ENCODE results near the gene NPIPA1.
"Not testable (repeated sequence)": the region's sequence is repeated elsewhere in the genome, so short reads cannot be mapped to it uniquely, and the experiment has no call there.

The NPIPA1 gene

DNA sequence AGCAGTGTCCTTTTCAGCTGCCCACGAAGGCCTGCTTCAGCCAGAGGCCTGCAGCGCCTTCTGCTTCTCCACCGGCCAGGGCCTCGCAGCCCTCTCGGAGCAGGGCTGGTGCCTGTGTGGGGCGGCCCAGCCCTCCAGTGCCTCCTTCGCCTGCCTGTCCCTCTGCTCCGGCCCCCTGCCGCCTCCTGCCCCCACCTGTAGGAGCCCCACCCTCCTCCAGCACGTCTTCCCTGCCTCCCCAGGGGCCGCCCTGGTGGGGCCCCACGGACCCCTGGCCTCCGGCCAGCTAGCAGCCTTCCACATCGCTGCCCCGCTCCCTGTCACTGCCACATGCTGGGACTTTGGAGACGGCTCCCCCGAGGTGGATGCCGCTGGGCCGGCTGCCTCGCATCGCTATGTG, 18.7 kb upstream of the NPIPA1 start:
- H3K36me3 ChIP-seq (ENCODE audit: insufficient read depth, low read length); H3K27ac ChIP-seq (ENCODE audit: low read depth, low read length); H3K27me3 ChIP-seq (ENCODE audit: insufficient read depth, low read length): not testable (repeated sequence)

DNA sequence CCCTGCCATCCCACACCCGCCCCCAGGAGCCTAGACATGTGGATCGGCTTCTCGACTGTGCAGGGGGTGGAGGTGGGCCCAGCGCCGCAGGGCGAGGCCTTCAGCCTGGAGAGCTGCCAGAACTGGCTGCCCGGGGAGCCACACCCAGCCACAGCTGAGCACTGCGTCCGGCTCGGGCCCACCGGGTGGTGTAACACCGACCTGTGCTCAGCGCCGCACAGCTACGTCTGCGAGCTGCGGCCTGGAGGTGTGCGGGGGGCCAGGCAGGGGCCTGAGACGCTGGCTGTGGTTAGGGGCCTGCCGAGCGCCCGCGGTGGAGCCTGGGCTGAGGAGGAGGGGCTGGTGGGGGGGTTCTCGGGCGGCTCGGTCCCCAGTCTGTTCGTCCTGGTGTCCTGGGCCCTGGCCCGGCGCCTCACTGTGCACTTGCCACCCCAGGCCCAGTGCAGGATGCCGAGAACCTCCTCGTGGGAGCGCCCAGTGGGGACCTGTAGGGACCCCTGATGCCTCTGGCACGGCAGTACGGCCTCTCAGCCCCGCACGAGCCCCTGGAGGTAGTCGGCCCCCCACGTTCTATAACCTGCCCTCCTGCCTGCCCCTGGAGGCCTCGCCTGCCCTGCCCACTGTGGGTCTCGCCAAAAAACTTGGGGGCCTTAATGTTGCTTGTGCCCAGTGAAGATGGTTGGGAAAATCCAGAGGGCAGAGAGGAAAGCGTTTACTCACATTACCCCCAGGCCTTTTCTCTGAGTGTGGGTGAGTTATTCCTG, 17.2 kb upstream of the NPIPA1 start:
- H3K4me1 ChIP-seq (ENCODE audit: insufficient read depth, low read length); H3K27me3 ChIP-seq (ENCODE audit: insufficient read depth, low read length); H3K4me3 ChIP-seq (ENCODE audit: low read length); H3K27ac ChIP-seq (ENCODE audit: low read depth, low read length); H3K9ac ChIP-seq (ENCODE audit: low read depth, low read length); H3K36me3 ChIP-seq (ENCODE audit: insufficient read depth, low read length); H3K9me3 ChIP-seq (ENCODE audit: insufficient read depth, low read depth, low read length): not testable (repeated sequence)
- 93% methylated on average over 25 of the region's 41 CpGs for WGBS

More for the DNA sequence above, 18.7 kb upstream of the NPIPA1 start:
- H3K9ac ChIP-seq (ENCODE audit: low read depth, low read length); H3K9me3 ChIP-seq (ENCODE audit: insufficient read depth, low read depth, low read length); H3K4me3 ChIP-seq (ENCODE audit: low read length); H3K4me1 ChIP-seq (ENCODE audit: insufficient read depth, low read length): not testable (repeated sequence)
- WGBS: 83% methylated on average over 8 of the region's 21 CpGs

DNA sequence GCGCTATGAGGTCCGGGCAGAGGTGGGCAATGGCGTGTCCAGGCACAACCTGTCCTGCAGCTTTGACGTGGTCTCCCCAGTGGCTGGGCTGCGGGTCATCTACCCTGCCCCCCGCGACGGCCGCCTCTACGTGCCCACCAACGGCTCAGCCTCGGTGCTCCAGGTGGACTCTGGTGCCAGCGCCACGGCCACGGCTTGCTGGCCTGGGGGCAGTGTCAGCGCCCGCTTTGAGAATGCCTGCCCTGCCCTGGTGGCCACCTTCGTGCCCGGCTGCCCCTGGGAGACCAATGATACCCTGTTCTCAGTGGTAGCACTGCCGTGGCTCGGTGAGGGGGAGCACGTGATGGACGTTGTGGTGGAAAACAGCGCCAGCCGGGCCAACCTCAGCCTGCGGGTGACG, 15.0 kb upstream of the NPIPA1 start:
- not testable (repeated sequence) for H3K27ac ChIP-seq (ENCODE audit: low read depth, low read length); H3K4me3 ChIP-seq (ENCODE audit: low read length); H3K27me3 ChIP-seq (ENCODE audit: insufficient read depth, low read length); H3K36me3 ChIP-seq (ENCODE audit: insufficient read depth, low read length); H3K4me1 ChIP-seq (ENCODE audit: insufficient read depth, low read length); H3K9ac ChIP-seq (ENCODE audit: low read depth, low read length); H3K9me3 ChIP-seq (ENCODE audit: insufficient read depth, low read depth, low read length)
- 97% methylated on average over 12 of the region's 27 CpGs for WGBS

DNA sequence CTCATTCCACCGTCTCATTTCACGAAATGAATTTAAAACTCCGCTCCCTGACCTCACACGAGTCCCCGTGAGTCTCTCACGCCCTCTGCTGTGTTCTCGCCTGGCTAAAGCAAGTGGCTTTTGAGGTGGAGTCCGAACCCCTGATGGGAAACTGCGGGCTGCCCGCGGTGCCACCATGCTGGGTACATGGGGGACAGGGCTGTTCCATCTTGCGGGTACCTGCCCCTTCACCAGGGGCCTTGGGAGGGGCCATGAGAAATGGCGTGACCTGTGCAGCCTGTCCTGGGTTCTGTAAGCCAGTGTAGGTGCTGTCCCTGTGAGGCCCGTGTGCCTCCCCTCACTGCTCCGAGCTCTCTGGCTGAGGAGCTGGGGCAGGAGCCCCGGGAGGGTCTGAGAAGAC, 14.3 kb upstream of the NPIPA1 start:
- 94% methylated on average over 7 of the region's 16 CpGs for WGBS

DNA sequence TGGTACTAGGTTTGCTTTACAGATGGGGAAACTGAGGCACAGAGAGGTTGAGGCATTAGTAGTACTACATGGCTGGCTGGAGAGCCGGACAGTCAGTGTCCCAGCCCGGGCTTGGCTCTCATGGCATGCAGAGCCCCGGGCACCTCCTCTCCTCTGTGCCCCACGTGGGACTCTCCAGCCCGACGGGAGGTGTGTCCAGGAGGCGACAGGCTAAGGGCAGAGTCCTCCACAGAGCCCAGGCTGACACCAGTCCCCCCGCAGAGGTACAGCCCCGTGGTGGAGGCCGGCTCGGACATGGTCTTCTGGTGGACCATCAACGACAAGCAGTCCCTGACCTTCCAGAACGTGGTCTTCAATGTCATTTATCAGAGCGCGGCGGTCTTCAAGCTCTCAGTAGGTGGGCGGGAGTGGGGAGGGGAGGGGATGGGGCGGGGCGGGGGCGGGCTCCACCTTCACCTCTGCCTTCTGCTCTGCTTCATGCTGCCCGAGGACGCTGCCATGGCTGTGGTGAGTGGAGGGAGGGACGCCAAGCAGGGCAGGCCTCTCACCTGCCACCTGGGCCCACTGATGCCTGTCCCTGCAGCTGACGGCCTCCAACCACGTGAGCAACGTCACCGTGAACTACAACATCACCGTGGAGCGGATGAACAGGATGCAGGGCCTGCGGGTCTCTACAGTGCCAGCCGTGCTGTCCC, 13.7 kb upstream of the NPIPA1 start:
- not testable (repeated sequence) for H3K27ac ChIP-seq (ENCODE audit: low read depth, low read length); H3K4me1 ChIP-seq (ENCODE audit: insufficient read depth, low read length); H3K9me3 ChIP-seq (ENCODE audit: insufficient read depth, low read depth, low read length); H3K9ac ChIP-seq (ENCODE audit: low read depth, low read length); H3K4me3 ChIP-seq (ENCODE audit: low read length); H3K36me3 ChIP-seq (ENCODE audit: insufficient read depth, low read length); H3K27me3 ChIP-seq (ENCODE audit: insufficient read depth, low read length)
- 64% methylated on average over 6 of the region's 31 CpGs for WGBS

More for the DNA sequence above, 14.3 kb upstream of the NPIPA1 start:
- not testable (repeated sequence) for H3K27ac ChIP-seq (ENCODE audit: low read depth, low read length); H3K36me3 ChIP-seq (ENCODE audit: insufficient read depth, low read length); H3K9me3 ChIP-seq (ENCODE audit: insufficient read depth, low read depth, low read length); H3K4me3 ChIP-seq (ENCODE audit: low read length); H3K9ac ChIP-seq (ENCODE audit: low read depth, low read length); H3K4me1 ChIP-seq (ENCODE audit: insufficient read depth, low read length); H3K27me3 ChIP-seq (ENCODE audit: insufficient read depth, low read length)

DNA sequence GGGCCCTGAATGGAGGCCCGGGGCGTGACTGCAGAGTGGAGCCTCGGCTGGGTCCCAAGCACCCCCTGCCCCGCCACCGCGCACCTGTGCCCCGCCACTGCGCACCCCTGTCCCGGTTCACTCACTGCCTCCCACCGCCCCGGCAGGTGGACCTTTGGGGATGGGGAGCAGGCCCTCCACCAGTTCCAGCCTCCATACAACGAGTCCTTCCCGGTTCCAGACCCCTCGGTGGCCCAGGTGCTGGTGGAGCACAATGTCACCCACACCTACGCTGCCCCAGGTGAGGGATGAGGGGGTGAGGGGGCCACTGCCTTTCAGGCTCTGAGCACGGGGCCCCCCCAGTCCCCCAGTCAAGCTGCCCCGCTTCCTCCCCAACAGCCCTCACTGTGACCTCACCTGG, 12.9 kb upstream of the NPIPA1 start:
- not testable (repeated sequence) for H3K4me3 ChIP-seq (ENCODE audit: low read length); H3K4me1 ChIP-seq (ENCODE audit: insufficient read depth, low read length); H3K27me3 ChIP-seq (ENCODE audit: insufficient read depth, low read length); H3K9ac ChIP-seq (ENCODE audit: low read depth, low read length); H3K27ac ChIP-seq (ENCODE audit: low read depth, low read length); H3K9me3 ChIP-seq (ENCODE audit: insufficient read depth, low read depth, low read length); H3K36me3 ChIP-seq (ENCODE audit: insufficient read depth, low read length)
- WGBS: no CpG with 5 or more reads among the region's 17 CpGs

DNA sequence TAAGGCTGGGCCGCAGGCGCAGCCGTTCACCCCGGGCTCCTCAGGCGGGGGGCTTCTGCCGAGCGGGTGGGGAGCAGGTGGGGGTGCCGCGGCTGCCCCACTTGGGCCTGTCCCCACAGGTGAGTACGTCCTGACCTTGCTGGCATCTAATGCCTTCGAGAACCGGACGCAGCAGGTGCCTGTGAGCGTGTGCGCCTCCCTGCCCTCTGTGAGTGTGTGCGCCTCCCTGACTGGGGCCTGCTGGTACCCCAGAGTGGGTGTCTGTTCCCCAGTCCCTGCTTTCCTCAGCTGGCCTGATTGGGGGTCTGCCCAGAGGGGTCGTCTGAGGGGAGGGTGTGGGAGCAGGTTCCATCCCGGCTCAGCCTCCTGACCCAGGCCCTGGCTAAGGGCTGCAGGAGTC, 12.3 kb upstream of the NPIPA1 start:
- WGBS: 97% methylated on average over 7 of the region's 18 CpGs
- H3K9ac ChIP-seq (ENCODE audit: low read depth, low read length): not testable (repeated sequence)

DNA sequence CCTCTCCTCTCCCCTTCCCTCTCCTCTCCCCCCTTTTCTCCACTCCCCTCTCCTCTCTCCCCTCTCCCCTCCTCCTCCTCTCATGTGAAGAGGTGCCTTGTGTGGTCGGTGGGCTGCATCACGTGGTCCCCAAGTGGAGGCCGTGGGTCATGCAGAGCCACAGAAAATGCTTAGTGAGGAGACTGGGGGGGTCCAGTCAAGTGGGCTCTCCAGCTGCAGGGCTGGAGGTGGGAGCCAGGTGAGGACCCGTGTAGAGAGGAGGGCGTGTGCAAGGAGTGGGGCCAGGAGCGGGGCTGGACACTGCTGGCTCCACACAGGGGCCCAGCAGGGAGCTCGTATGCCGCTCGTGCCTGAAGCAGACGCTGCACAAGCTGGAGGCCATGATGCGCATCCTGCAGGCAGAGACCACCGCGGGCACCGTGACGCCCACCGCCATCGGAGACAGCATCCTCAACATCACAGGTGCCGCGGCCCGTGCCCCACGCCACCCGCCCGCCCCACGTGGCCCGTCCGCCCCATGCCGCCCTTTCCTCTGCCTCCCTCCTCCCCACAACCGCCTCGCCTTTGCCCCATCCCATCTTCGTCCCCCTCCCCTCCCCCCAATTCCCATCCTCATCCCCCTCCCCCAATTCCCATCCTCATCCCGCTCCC, 9.1 kb upstream of the NPIPA1 start:
- not testable (repeated sequence) for H3K36me3 ChIP-seq (ENCODE audit: insufficient read depth, low read length); H3K4me1 ChIP-seq (ENCODE audit: insufficient read depth, low read length); H3K27me3 ChIP-seq (ENCODE audit: insufficient read depth, low read length); H3K9ac ChIP-seq (ENCODE audit: low read depth, low read length); H3K4me3 ChIP-seq (ENCODE audit: low read length); H3K27ac ChIP-seq (ENCODE audit: low read depth, low read length); H3K9me3 ChIP-seq (ENCODE audit: insufficient read depth, low read depth, low read length)
- WGBS: 73% methylated on average over 4 of the region's 31 CpGs

More for the DNA sequence above, 12.3 kb upstream of the NPIPA1 start:
- not testable (repeated sequence) for H3K4me3 ChIP-seq (ENCODE audit: low read length); H3K36me3 ChIP-seq (ENCODE audit: insufficient read depth, low read length); H3K4me1 ChIP-seq (ENCODE audit: insufficient read depth, low read length); H3K27me3 ChIP-seq (ENCODE audit: insufficient read depth, low read length); H3K9me3 ChIP-seq (ENCODE audit: insufficient read depth, low read depth, low read length); H3K27ac ChIP-seq (ENCODE audit: low read depth, low read length)

DNA sequence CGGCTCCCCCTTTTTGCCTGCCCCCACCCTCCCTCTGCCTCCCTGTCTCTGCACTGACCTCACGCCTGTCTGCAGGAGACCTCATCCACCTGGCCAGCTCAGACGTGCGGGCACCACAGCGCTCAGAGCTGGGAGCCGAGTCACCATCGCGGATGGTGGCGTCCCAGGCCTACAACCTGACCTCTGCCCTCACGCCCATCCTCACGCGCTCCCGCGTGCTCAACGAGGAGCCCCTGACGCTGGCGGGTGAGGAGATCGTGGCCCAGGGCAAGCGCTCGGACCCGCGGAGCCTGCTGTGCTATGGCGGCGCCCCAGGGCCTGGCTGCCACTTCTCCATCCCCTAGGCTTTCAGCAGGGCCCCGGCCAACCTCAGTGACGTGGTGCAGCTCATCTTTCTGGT, 8.1 kb upstream of the NPIPA1 start:
- H3K4me1 ChIP-seq (ENCODE audit: insufficient read depth, low read length); H3K27ac ChIP-seq (ENCODE audit: low read depth, low read length); H3K9me3 ChIP-seq (ENCODE audit: insufficient read depth, low read depth, low read length); H3K27me3 ChIP-seq (ENCODE audit: insufficient read depth, low read length); H3K9ac ChIP-seq (ENCODE audit: low read depth, low read length); H3K36me3 ChIP-seq (ENCODE audit: insufficient read depth, low read length); H3K4me3 ChIP-seq (ENCODE audit: low read length): not testable (repeated sequence)
- WGBS: 87% methylated on average over 12 of the region's 26 CpGs

DNA sequence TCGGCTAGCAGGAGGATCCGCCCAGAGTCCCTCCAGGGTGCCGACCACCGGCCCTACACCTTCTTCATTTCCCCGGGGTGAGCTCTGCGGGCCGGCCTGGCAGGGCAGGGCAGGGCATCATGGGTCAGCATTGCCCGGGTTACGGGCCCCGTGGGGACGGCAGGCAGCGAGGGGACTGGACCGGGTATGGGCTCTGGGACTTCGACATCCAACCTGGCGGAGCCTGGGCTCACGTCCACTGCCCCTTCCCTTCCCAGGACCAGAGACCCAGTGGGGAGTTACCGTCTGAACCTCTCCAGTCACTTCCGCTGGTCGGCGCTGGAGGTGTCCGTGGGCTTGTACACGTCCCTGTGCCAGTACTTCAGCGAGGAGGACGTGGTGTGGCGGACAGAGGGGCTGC, 7.0 kb upstream of the NPIPA1 start:
- not testable (repeated sequence) for H3K4me1 ChIP-seq (ENCODE audit: insufficient read depth, low read length); H3K9me3 ChIP-seq (ENCODE audit: insufficient read depth, low read depth, low read length); H3K27ac ChIP-seq (ENCODE audit: low read depth, low read length); H3K36me3 ChIP-seq (ENCODE audit: insufficient read depth, low read length); H3K27me3 ChIP-seq (ENCODE audit: insufficient read depth, low read length); H3K9ac ChIP-seq (ENCODE audit: low read depth, low read length); H3K4me3 ChIP-seq (ENCODE audit: low read length)
- WGBS: 100% methylated on average over 7 of the region's 25 CpGs

DNA sequence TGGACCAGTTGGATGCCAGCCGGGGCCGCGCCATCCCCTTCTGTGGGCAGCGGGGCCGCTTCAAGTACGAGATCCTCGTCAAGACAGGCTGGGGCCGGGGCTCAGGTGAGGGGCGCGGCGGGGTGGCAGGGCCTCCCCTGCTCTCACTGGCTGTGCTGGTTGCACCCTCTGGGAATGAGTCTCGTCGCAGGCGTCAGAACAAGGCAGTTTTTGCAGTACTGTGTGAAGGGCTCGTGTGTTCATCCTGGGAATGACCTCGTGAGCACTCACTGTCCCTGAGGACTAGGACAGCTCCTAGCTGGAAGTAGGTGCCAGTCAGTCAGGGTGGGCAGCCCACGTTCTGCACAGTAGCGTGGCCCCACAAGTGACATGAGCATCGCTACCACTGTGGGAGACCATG, 6.3 kb upstream of the NPIPA1 start:
- not testable (repeated sequence) for H3K9ac ChIP-seq (ENCODE audit: low read depth, low read length); H3K4me3 ChIP-seq (ENCODE audit: low read length); H3K27me3 ChIP-seq (ENCODE audit: insufficient read depth, low read length); H3K4me1 ChIP-seq (ENCODE audit: insufficient read depth, low read length); H3K36me3 ChIP-seq (ENCODE audit: insufficient read depth, low read length); H3K9me3 ChIP-seq (ENCODE audit: insufficient read depth, low read depth, low read length); H3K27ac ChIP-seq (ENCODE audit: low read depth, low read length)
- 97% methylated on average over 9 of the region's 19 CpGs for WGBS
